Medulla oblongata (tissue), 1 donor: ENCODE data around the gene RAPGEF1.

Experiments used
- DNase-seq: peaks from one replicate; pipeline ENCODE4 v3.0.0-alpha.2; 2015; ENCODE audit errors: extremely low spot score

Gene RAPGEF1

GRCh38 chr9:131650254-131650653, 89.6 kb downstream of the RAPGEF1 start:
- no peak for DNase-seq

- DNase-seq: no peak
Measured at GRCh38 chr9:131649646-131650045, 90.2 kb downstream of the RAPGEF1 start.

- no peak for DNase-seq
Measured at GRCh38 chr9:131645078-131645776, 94.6 kb downstream of the RAPGEF1 start.

- DNase-seq: no peak
Measured at GRCh38 chr9:131642496-131643083, 97.3 kb downstream of the RAPGEF1 start.

- peak; percentile 76 for DNase-seq
Measured at GRCh38 chr9:131641618-131642495, 98.0 kb downstream of the RAPGEF1 start.

- DNase-seq: no peak
Measured at GRCh38 chr9:131640438-131641137, 99.3 kb downstream of the RAPGEF1 start.

- no peak for DNase-seq
Measured at GRCh38 chr9:131639769-131640437, 100.0 kb downstream of the RAPGEF1 start.

GRCh38 chr9:131636593-131636992, 103.3 kb downstream of the RAPGEF1 start:
- no peak for DNase-seq

GRCh38 chr9:131635892-131636291, 104.0 kb downstream of the RAPGEF1 start:
- no peak for DNase-seq

- peak; percentile 83 for DNase-seq
Measured at GRCh38 chr9:131635285-131635684, 104.6 kb downstream of the RAPGEF1 start.

GRCh38 chr9:131633491-131634031, 106.3 kb downstream of the RAPGEF1 start:
- DNase-seq: no peak

GRCh38 chr9:131631306-131631705, 108.6 kb downstream of the RAPGEF1 start:
- DNase-seq: no peak

GRCh38 chr9:131630205-131630831, 109.6 kb downstream of the RAPGEF1 start:
- DNase-seq: peak; percentile 64

- no peak for DNase-seq
Measured at GRCh38 chr9:131629825-131630204, 110.1 kb downstream of the RAPGEF1 start.

- DNase-seq: no peak
Measured at GRCh38 chr9:131629226-131629500, 110.7 kb downstream of the RAPGEF1 start.

- DNase-seq: no peak
Measured at GRCh38 chr9:131628459-131629225, 111.2 kb downstream of the RAPGEF1 start.

- no peak for DNase-seq
Measured at GRCh38 chr9:131627648-131628458, 112.0 kb downstream of the RAPGEF1 start.

GRCh38 chr9:131627326-131627647, 112.6 kb downstream of the RAPGEF1 start:
- no peak for DNase-seq
